Hepatocyte (in vitro differentiated cells): ENCODE results near the gene RXRA. TPM values are rescaled to one million over a fixed set of nuclear protein-coding genes. Genes with fewer than 3 reads are reported as not detected.

Experiments used
- DNase-seq: peaks from one replicate; pipeline ENCODE4 v3.0.0-alpha.2; 2016; ENCODE audit warnings: low spot score
- H2AFZ ChIP-seq: fragments of 200-600 bp; sonication (generic); 2 replicates; pipeline ENCODE4 v1.6.0; 2016; ENCODE audit warnings: antibody characterized with exemption, mild to moderate bottlenecking
- H3K27ac ChIP-seq: fragments of 200-600 bp; sonication (generic); 2 replicates; pipeline ENCODE4 v1.5.1; 2016; ENCODE audit warnings: mild to moderate bottlenecking
- H3K27me3 ChIP-seq: fragments of 200-600 bp; sonication (generic); 2 replicates; pipeline ENCODE4 v1.6.1; 2016
- H3K36me3 ChIP-seq: fragments of 200-600 bp; sonication (generic); replicated peaks from 2 replicates; pipeline ENCODE4 v1.5.1; 2016; ENCODE audit warnings: low read depth; ENCODE audit not compliant: insufficient read depth
- H3K4me1 ChIP-seq: fragments of 200-600 bp; sonication (generic); 2 replicates; pipeline ENCODE4 v1.5.1; 2016; ENCODE audit warnings: mild to moderate bottlenecking, moderate library complexity; ENCODE audit not compliant: insufficient read depth
- H3K4me2 ChIP-seq: fragments of 200-600 bp; sonication (generic); 2 replicates; pipeline ENCODE4 v1.6.0; 2016
- H3K4me3 ChIP-seq: fragments of 200-600 bp; sonication (generic); 2 replicates; pipeline ENCODE4 v1.5.1; 2016; ENCODE audit warnings: mild to moderate bottlenecking
- H3K79me2 ChIP-seq: fragments of 200-600 bp; sonication (generic); 2 replicates; pipeline ENCODE4 v1.6.0; 2017; ENCODE audit warnings: mild to moderate bottlenecking
- H3K9me2 ChIP-seq: fragments of 200-600 bp; sonication (generic); replicated peaks from 2 replicates; pipeline ENCODE4 v1.6.0; 2017; ENCODE audit warnings: mild to moderate bottlenecking; ENCODE audit not compliant: insufficient read depth
- H3K9me3 ChIP-seq: fragments of 200-600 bp; sonication (generic); 2 replicates; pipeline ENCODE4 v1.5.1; 2016; ENCODE audit warnings: low read depth, mild to moderate bottlenecking
- H4K20me1 ChIP-seq: fragments of 200-600 bp; sonication (generic); 2 replicates; pipeline ENCODE4 v1.6.0; 2016; ENCODE audit warnings: mild to moderate bottlenecking; ENCODE audit not compliant: insufficient read depth, poor library complexity, severe bottlenecking
- EZH2 ChIP-seq: fragments of 200-600 bp; sonication (generic); IDR thresholded peaks from 2 replicates; pipeline ENCODE4 v1.6.1; 2016; ENCODE audit warnings: antibody characterized with exemption, mild to moderate bottlenecking, borderline replicate concordance
- EZH2phosphoT487 ChIP-seq: fragments of 200-600 bp; sonication (generic); IDR thresholded peaks from one replicate; pipeline ENCODE4 v1.6.1; 2018; ENCODE audit warnings: antibody characterized with exemption, mild to moderate bottlenecking, low read depth, moderate library complexity; ENCODE audit not compliant: unreplicated experiment, severe bottlenecking
- WGBS: methylation state at CpG from one replicate; pipeline ENCODE4 v1.1.6; 2016; ENCODE audit warnings: low lambda C conversion rate; ENCODE audit errors: missing lambda C conversion rate; 5-methylcytosine and 5-hydroxymethylcytosine counted together
- polyA plus RNA-seq: library from polyadenylated mRNA; unstranded; fragments of >200 nt; fragmentation: Nextera tagmentation; extraction: Ambion mirVana; gene quantifications from 2 replicates; pipeline ENCODE4 v1.2.1, GENCODE V29; 2016
- total RNA-seq: library from RNA; depleted of rRNA; stranded (reverse); fragments of >200 nt; gene quantifications from 2 replicates; pipeline ENCODE4 v1.2.3, GENCODE V29; 2014
- TF ChIP-seq, protein P1 (sequence below): fragments of 200-600 bp; sonication (generic); IDR thresholded peaks from 2 replicates; pipeline ENCODE4 v1.5.1; 2016; ENCODE audit warnings: antibody characterized with exemption, mild to moderate bottlenecking; ENCODE audit not compliant: poor library complexity

Gene RXRA
- total and polyA plus RNA-seq, 2 experiments from 2014 or later = 35.9 to 41.6 TPM

DNA sequence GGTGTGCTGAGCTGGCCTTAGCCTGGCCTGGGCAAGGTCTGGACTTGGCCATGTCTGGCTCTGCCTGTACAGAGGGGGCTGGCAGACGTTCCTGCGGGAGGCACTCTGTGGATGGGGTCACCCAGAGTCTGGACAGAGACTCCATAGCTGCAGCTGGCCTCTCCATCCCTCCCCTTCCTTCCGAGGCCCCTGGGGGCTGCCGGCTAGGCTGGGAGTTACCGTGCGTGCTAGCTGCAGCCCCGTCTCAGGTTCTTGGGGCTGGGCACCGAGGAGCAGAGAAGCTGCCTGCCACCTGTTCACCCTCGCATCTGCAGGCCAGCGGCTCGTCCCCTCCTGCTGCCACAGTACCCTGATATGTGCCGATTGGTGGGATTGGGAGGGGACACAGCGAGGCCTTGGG, 63.4 kb downstream of the RXRA start:
- Histone ChIP-seq H3K4me2 (no peak overlapping the region), H3K27me3 (no peaks in the 10 kb centered on the region), H2AFZ (no peak overlapping the region), H3K4me1 (peaks cover 32% of the 10 kb centered on the region), H3K4me3 (no peak overlapping the region), H3K9me2 (no peaks in the 10 kb centered on the region), H3K9me3 (no peaks in the 10 kb centered on the region), H3K27ac (no peak overlapping the region), H3K79me2 (peaks cover 100% of the 10 kb centered on the region), H3K36me3 (no peaks in the 10 kb centered on the region), H4K20me1 (peaks cover 100% of the 10 kb centered on the region)
- WGBS = 84% methylated on average over 13 of the region's 13 CpGs
- no peak for DNase-seq
- TF ChIP-seq EZH2phosphoT487 (no peak), EZH2 (no peak)
- TF ChIP-seq, protein P1, sequence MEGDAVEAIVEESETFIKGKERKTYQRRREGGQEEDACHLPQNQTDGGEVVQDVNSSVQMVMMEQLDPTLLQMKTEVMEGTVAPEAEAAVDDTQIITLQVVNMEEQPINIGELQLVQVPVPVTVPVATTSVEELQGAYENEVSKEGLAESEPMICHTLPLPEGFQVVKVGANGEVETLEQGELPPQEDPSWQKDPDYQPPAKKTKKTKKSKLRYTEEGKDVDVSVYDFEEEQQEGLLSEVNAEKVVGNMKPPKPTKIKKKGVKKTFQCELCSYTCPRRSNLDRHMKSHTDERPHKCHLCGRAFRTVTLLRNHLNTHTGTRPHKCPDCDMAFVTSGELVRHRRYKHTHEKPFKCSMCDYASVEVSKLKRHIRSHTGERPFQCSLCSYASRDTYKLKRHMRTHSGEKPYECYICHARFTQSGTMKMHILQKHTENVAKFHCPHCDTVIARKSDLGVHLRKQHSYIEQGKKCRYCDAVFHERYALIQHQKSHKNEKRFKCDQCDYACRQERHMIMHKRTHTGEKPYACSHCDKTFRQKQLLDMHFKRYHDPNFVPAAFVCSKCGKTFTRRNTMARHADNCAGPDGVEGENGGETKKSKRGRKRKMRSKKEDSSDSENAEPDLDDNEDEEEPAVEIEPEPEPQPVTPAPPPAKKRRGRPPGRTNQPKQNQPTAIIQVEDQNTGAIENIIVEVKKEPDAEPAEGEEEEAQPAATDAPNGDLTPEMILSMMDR = no peak

DNA sequence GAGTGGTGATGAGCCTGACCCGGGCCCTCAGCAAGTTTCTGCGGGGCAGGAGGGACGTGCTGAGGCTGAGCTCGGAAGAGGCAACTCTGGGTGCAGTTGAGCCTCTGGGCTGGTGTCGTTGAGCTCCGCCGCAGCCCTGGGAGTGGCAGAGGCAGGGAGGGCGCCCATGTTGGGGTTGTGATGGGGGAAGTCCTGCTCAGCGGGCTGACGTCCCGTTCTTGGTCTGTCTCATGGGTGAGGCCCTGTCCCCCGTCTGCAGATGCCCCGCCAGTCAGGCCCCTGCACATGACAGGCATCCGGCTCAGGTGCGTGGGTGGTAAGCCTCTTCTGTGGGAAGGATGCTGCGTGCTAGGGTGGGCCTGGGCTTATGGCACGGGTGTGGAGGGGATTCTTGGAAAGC, 64.3 kb downstream of the RXRA start:
- DNase-seq = no peak
- Histone ChIP-seq H3K27ac (no peak overlapping the region), H3K36me3 (no peaks in the 10 kb centered on the region), H3K4me2 (no peak overlapping the region), H3K4me3 (no peak overlapping the region), H3K79me2 (peaks cover 100% of the 10 kb centered on the region), H3K9me3 (no peaks in the 10 kb centered on the region), H2AFZ (no peak overlapping the region), H3K4me1 (peaks cover 32% of the 10 kb centered on the region), H4K20me1 (peaks cover 100% of the 10 kb centered on the region), H3K9me2 (no peaks in the 10 kb centered on the region), H3K27me3 (no peaks in the 10 kb centered on the region)
- TF ChIP-seq EZH2phosphoT487 (no peak), EZH2 (no peak)
- TF ChIP-seq, protein P1 = no peak
- WGBS = 95% methylated on average over 17 of the region's 17 CpGs

DNA sequence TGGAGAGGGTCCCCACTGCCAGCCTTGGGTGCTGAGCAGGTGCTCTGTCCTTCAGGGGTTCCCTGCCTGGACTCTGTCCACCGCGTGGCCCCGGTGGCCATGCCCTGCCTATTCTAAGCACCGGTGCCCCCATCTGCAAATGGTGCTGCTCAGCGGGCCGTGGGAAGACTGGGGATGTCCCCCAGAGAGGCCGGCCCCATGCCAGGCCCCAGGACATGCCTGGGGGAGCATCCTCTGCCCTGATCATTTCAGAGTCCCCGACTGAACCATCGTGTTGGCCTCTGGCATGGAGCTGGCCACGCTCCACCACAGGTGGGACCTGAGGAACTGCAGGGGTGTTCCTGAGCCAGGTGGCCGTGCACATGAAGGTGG, 64.7 kb downstream of the RXRA start:
- 94% methylated on average over 11 of the region's 11 CpGs for WGBS
- H3K4me3 ChIP-seq = no peak overlapping the region

More for the DNA sequence above, 64.7 kb downstream of the RXRA start:
- H3K4me1 ChIP-seq = peaks cover 32% of the 10 kb centered on the region
- no peaks in the 10 kb centered on the region for H3K9me2 ChIP-seq
- H4K20me1 ChIP-seq = peaks cover 100% of the 10 kb centered on the region
- no peak for DNase-seq
- H3K9me3 ChIP-seq = no peaks in the 10 kb centered on the region
- no peaks in the 10 kb centered on the region for H3K27me3 ChIP-seq
- H3K36me3 ChIP-seq = no peaks in the 10 kb centered on the region
- no peak overlapping the region for H3K4me2 ChIP-seq
- H3K79me2 ChIP-seq = peaks cover 100% of the 10 kb centered on the region
- no peak overlapping the region for H2AFZ ChIP-seq
- TF ChIP-seq EZH2phosphoT487 (no peak), EZH2 (no peak)
- TF ChIP-seq, protein P1 = no peak
- no peak overlapping the region for H3K27ac ChIP-seq
